Measurements from ENCODE around the gene ARL6IP5.

DNA sequence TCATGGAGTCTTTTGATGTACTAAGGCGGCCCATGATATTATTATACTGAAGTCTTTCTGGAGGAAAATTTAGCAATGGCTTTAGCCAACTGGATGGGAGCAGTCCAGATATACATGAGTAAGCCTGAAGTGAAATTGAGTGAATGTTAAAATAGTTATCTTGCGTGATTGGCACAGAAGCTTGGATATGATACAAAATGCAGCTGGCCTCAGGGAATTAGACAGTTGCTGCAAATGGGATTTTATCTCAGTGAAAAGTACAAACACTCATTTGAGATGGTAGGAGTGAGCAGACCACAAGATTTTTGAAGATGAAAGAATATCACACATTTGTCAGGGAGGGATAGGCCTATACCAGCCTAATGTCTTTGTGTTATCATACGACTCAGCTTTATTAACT is 28.8 kb downstream of the ARL6IP5 start:
- TF ChIP-seq EZH2phosphoT487 (IDR thresholded peaks at IDR 0.05; ENCODE audit: borderline replicate concordance) (no peak), CTCF (IDR thresholded peaks at IDR 0.05 in 2 of 3, conservative IDR thresholded peaks at IDR 0.05 in 1 of 3; ENCODE audit: borderline replicate concordance in 1 of 3, insufficient read depth in 1 of 3, low read depth in 2 of 3, low read length in 2 of 3) (no peak), TCF7L2 (IDR thresholded peaks at IDR 0.05; ENCODE audit: borderline replicate concordance, extremely low read depth, insufficient read depth, insufficient read length) (no peak), POLR2A (IDR thresholded peaks at IDR 0.05; ENCODE audit: borderline replicate concordance, extremely low read depth, insufficient read depth, insufficient read length) (no peak), RAD21 (IDR thresholded peaks at IDR 0.05; ENCODE audit: low read depth) (no peak), REST (IDR thresholded peaks at IDR 0.05; ENCODE audit: low read depth) (no peak), CEBPB (IDR thresholded peaks at IDR 0.05; ENCODE audit: low read depth) (no peak), ATF3 (IDR thresholded peaks at IDR 0.05) (no peak)

Measured in HCT116 (cell line).